GM19025 (cell line): ENCODE results near the gene SLC6A13.
"Not testable (repeated sequence)": the region's sequence is repeated elsewhere in the genome, so short reads cannot be mapped to it uniquely, and the experiment has no call there.

Experiments used
- ATAC-seq: cut with Tn5 transposase; IDR thresholded peaks from one replicate; pipeline ENCODE4 v1.9.1; 2021; ENCODE audit warnings: mild to moderate bottlenecking, low read depth, moderate library complexity; ENCODE audit not compliant: unreplicated experiment

Gene SLC6A13

GRCh38 chr12:236445-236844 is 26.2 kb downstream of the SLC6A13 start:
- ATAC-seq = no peak

GRCh38 chr12:235967-236366 is 26.7 kb downstream of the SLC6A13 start:
- not testable (repeated sequence) for ATAC-seq

- ATAC-seq = no peak
Observed at GRCh38 chr12:234891-235415, 27.7 kb downstream of the SLC6A13 start.

GRCh38 chr12:234019-234418 is 28.6 kb downstream of the SLC6A13 start:
- no peak for ATAC-seq

GRCh38 chr12:233615-233968 is 29.0 kb downstream of the SLC6A13 start:
- ATAC-seq = no peak

GRCh38 chr12:232731-233614 is 29.7 kb downstream of the SLC6A13 start:
- no peak for ATAC-seq

GRCh38 chr12:230925-231671 is 31.5 kb downstream of the SLC6A13 start:
- no peak for ATAC-seq

GRCh38 chr12:229441-230191 is 33.0 kb downstream of the SLC6A13 start:
- no peak for ATAC-seq

- ATAC-seq = no peak
Observed at GRCh38 chr12:228846-229200, 33.8 kb downstream of the SLC6A13 start.

GRCh38 chr12:227923-228845 is 34.5 kb downstream of the SLC6A13 start:
- ATAC-seq = no peak

GRCh38 chr12:227286-227915 is 35.2 kb downstream of the SLC6A13 start:
- ATAC-seq = no peak

GRCh38 chr12:226401-226800 is 36.2 kb downstream of the SLC6A13 start:
- no peak for ATAC-seq

- no peak for ATAC-seq
Observed at GRCh38 chr12:225012-225411, 37.6 kb downstream of the SLC6A13 start.

GRCh38 chr12:224330-224729 is 38.3 kb downstream of the SLC6A13 start:
- ATAC-seq = no peak

GRCh38 chr12:223841-224240 is 38.8 kb downstream of the SLC6A13 start:
- ATAC-seq = no peak

GRCh38 chr12:221736-222135 is 40.9 kb downstream of the SLC6A13 start:
- ATAC-seq = no peak

- ATAC-seq = no peak
Observed at GRCh38 chr12:220946-221550, 41.6 kb downstream of the SLC6A13 start.

- no peak for ATAC-seq
Observed at GRCh38 chr12:220491-220890, 42.1 kb downstream of the SLC6A13 start.

GRCh38 chr12:219891-220352 is 42.7 kb downstream of the SLC6A13 start:
- no peak for ATAC-seq
